ENCODE results near the gene CERK. TPM values are rescaled to one million over a fixed set of nuclear protein-coding genes. Genes with fewer than 3 reads are reported as not detected.

Gene CERK
- total RNA-seq, 1 experiment from 2014 or later = 30.9 TPM

DNA sequence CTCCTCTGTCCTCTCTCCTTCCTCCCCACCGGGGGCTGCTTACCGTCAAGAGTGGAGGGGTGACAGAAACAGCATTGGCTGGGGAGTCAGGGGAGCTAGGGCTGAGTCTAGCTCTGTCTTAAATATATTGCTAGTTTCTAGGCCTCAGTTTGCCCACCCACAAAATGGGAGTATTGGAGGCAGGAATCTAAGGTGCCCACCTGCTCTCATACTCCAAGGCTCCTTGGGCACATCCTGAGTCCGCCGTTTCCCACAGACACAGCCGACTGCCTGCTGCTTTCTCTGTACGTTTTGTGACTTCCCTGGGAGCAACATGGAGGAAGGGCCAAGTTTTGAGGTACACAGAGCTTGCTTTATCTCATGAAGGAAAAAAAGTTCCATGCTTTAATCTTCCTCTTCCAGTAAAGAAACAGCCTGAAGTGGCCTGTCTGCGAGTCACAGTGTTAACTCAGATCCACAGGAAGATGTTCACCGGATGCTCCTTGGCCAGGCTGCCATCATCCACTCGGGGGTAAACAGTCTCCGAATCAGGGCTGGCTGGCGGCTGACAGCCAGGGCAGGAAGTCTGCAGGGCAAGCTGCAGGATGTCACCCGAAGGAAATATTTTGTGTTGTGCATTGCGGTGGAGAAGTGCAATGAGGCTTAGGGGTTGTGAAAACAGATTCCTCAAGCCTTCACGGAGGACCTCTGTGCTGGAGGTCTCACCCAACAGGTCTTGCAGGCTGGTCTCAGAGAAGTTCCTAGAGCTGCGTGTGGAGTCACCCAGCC, 11.0 kb upstream of the CERK start:
- no TSS peak for BruUV-seq (replicated peaks)
- Histone ChIP-seq H3K36me3 (ENCODE audit: control insufficient read depth, insufficient read depth, low read length) (no peaks in the 10 kb centered on the region), H3K9me3 (ENCODE audit: control insufficient read depth, insufficient read depth, low read depth, low read length) (no peaks in the 10 kb centered on the region), H3K27ac (ENCODE audit: low read length) (no peak overlapping the region), H3K4me3 (ENCODE audit: low read depth in 2 of 2, low read length in 2 of 2) (no peak overlapping the region), H3K27me3 (ENCODE audit: control insufficient read depth, insufficient read depth, low read length) (no peaks in the 10 kb centered on the region), H3K4me1 (ENCODE audit: control insufficient read depth, insufficient read depth, low read length) (peaks cover 10% of the 10 kb centered on the region)
- TF ChIP-seq, protein P1, sequence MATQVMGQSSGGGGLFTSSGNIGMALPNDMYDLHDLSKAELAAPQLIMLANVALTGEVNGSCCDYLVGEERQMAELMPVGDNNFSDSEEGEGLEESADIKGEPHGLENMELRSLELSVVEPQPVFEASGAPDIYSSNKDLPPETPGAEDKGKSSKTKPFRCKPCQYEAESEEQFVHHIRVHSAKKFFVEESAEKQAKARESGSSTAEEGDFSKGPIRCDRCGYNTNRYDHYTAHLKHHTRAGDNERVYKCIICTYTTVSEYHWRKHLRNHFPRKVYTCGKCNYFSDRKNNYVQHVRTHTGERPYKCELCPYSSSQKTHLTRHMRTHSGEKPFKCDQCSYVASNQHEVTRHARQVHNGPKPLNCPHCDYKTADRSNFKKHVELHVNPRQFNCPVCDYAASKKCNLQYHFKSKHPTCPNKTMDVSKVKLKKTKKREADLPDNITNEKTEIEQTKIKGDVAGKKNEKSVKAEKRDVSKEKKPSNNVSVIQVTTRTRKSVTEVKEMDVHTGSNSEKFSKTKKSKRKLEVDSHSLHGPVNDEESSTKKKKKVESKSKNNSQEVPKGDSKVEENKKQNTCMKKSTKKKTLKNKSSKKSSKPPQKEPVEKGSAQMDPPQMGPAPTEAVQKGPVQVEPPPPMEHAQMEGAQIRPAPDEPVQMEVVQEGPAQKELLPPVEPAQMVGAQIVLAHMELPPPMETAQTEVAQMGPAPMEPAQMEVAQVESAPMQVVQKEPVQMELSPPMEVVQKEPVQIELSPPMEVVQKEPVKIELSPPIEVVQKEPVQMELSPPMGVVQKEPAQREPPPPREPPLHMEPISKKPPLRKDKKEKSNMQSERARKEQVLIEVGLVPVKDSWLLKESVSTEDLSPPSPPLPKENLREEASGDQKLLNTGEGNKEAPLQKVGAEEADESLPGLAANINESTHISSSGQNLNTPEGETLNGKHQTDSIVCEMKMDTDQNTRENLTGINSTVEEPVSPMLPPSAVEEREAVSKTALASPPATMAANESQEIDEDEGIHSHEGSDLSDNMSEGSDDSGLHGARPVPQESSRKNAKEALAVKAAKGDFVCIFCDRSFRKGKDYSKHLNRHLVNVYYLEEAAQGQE (IDR thresholded peaks at IDR 0.05; ENCODE audit: insufficient read depth in 1 of 2, low read depth in 2 of 2, low read length in 1 of 2) = no peak
- TF ChIP-seq POLR2AphosphoS5 (IDR thresholded peaks at IDR 0.05; ENCODE audit: low read depth, low read length) (no peak), TCF7L2 (IDR thresholded peaks at IDR 0.05; ENCODE audit: low read depth, low read length) (no peak), SIN3A (IDR thresholded peaks at IDR 0.05; ENCODE audit: borderline replicate concordance, insufficient read depth, low read depth, low read length) (no peak)
- TF ChIP-seq, protein P2, sequence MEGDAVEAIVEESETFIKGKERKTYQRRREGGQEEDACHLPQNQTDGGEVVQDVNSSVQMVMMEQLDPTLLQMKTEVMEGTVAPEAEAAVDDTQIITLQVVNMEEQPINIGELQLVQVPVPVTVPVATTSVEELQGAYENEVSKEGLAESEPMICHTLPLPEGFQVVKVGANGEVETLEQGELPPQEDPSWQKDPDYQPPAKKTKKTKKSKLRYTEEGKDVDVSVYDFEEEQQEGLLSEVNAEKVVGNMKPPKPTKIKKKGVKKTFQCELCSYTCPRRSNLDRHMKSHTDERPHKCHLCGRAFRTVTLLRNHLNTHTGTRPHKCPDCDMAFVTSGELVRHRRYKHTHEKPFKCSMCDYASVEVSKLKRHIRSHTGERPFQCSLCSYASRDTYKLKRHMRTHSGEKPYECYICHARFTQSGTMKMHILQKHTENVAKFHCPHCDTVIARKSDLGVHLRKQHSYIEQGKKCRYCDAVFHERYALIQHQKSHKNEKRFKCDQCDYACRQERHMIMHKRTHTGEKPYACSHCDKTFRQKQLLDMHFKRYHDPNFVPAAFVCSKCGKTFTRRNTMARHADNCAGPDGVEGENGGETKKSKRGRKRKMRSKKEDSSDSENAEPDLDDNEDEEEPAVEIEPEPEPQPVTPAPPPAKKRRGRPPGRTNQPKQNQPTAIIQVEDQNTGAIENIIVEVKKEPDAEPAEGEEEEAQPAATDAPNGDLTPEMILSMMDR (IDR thresholded peaks at IDR 0.05) = no peak
- ChIA-PET CTCF (interaction anchor here (0.7 kb wide), 1 partner anchor 53 kb away, joined by 5 read pairs; no protein-coding TSS in a partner anchor), POLR2A (interaction anchor here (0.7 kb wide), 1 partner anchor 9 kb away, joined by 3 read pairs; no protein-coding TSS in a partner anchor)
- intact Hi-C loops (cut with micrococcal nuclease; ENCODE audit: unreplicated experiment) (no loop called here), in situ Hi-C loops (cut with HindIII; ENCODE audit: low pct_unique_long_range_greater_than_20kb, low sequenced_read_pairs) (no loop called here)
- ATAC-seq = no peak
- no peak for DNase-seq (ENCODE audit: low read depth, low spot score)

DNA sequence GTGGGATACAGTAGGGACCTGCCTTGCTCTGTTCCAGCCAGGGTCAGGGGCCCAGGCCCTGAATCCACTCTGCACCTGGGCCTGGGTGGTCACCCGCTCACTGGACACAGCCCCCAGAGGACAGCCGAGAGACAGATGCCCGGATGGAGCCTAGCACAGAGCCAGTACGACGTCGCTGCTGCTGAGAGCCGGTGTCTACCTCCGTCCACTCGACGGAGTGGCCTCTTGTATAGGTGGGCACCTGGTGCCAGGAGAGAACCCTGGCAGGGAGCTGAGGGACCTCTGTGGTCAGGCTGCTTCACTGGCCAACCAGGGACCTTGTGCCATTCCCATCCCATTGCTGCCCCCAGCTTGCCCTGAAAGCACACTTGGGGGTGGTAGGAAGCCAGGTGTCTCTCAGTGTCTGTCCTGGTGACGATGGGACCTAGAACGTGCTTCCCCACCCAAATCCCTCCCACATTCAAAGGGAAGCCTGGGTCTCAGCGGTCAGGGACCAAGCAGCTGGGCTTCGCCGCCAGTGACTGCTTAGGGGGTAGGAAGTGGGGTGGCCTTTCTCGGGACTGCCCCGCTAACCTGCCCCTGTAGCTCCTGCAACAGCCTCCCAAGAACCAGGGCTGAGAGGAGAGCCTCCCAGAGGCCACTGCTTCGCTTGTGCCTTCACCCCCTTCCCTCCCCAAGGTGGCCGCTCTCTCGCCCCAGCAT, 10.3 kb upstream of the CERK start:
- ChIA-PET CTCF (no interaction called here), POLR2A (no interaction called here)
- no peaks in the 10 kb centered on the region for H3K9me3 ChIP-seq (ENCODE audit: control insufficient read depth, insufficient read depth, low read depth, low read length)
- H3K27ac ChIP-seq (ENCODE audit: low read length) = no peak overlapping the region
- in situ Hi-C loops (cut with HindIII; ENCODE audit: low pct_unique_long_range_greater_than_20kb, low sequenced_read_pairs) = no loop called here
- H3K27me3 ChIP-seq (ENCODE audit: control insufficient read depth, insufficient read depth, low read length) = no peaks in the 10 kb centered on the region
- TF ChIP-seq SIN3A (IDR thresholded peaks at IDR 0.05; ENCODE audit: borderline replicate concordance, insufficient read depth, low read depth, low read length) (no peak), POLR2AphosphoS5 (IDR thresholded peaks at IDR 0.05; ENCODE audit: low read depth, low read length) (no peak), TCF7L2 (IDR thresholded peaks at IDR 0.05; ENCODE audit: low read depth, low read length) (no peak)
- TF ChIP-seq, protein P1 (IDR thresholded peaks at IDR 0.05; ENCODE audit: insufficient read depth in 1 of 2, low read depth in 2 of 2, low read length in 1 of 2) = no peak
- TF ChIP-seq, protein P2 (IDR thresholded peaks at IDR 0.05) = no peak
- H3K4me3 ChIP-seq (ENCODE audit: low read depth in 2 of 2, low read length in 2 of 2) = no peak overlapping the region
- peaks cover 2% of the 10 kb centered on the region for H3K4me1 ChIP-seq (ENCODE audit: control insufficient read depth, insufficient read depth, low read length)
- ATAC-seq (no peak), DNase-seq (ENCODE audit: low read depth, low spot score) (no peak)
- intact Hi-C loops (cut with micrococcal nuclease; ENCODE audit: unreplicated experiment) = no loop called here
- BruUV-seq (replicated peaks) = no TSS peak
- H3K36me3 ChIP-seq (ENCODE audit: control insufficient read depth, insufficient read depth, low read length) = no peaks in the 10 kb centered on the region
